Astrocyte of the spinal cord (primary cell): Measurements from ENCODE around the gene RPL3.

Source experiments
- DNase-seq: peaks from one replicate; pipeline ENCODE4 v3.0.0; 2011; ENCODE audit warnings: low read depth, low spot score
- H3K4me3 ChIP-seq: 2 replicates; pipeline ENCODE4 v1.5.1; 2011; ENCODE audit warnings: low read depth, mild to moderate bottlenecking, low read length, moderate library complexity
- CTCF ChIP-seq: IDR thresholded peaks from 2 replicates; pipeline ENCODE4 v1.5.1; 2012; ENCODE audit warnings: low read depth, mild to moderate bottlenecking, low read length, inconsistent platforms
- in situ Hi-C: cut with HindIII; loops from 2 replicates; pipeline ENCODE4 v1.10.0; 2017; ENCODE audit warnings: low sequenced_read_pairs

RPL3 gene

DNA sequence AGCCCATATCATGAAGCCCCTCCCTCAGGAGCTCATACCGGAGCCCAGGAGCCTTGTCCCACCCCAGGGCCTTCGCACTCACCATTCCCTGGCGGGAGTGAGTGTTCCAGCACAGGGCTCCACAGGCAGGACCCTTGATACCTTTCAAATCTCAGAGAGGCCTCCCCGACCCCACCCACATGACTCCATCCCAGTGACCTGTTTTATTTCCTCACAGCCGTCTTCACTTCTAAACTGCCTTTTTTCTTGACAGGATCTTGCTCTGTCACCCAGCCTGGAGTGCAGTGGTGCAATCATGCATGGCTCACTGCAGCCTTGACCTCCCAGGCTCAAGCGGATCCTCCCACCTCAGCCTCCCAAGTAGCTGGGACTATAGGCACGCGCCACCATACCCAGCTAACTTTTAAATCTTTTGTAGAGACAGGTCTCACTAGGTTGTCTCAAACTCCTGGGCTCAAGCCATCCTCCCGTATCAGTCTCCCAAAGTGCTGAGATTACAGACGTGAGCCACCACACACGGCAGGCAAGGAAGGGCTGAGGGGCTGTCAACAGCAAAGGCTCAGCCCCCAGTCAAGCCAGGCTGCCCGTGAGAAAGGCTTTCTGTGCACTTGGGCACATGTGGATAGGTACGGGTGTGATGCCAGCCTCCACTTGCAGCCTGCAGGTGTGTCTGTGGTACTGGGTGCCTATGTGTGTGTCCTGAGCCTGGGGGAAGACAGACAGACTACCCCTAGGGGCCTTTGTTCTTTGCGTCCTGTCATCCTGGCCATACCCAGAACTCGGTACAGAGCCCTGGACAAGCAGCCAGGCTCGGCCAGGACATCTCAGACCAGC is 9.3 kb downstream of the RPL3 start:
- TF ChIP-seq CTCF = no peak
- in situ Hi-C loops = no loop called here
- no peak overlapping the region for H3K4me3 ChIP-seq
- DNase-seq = no peak

DNA sequence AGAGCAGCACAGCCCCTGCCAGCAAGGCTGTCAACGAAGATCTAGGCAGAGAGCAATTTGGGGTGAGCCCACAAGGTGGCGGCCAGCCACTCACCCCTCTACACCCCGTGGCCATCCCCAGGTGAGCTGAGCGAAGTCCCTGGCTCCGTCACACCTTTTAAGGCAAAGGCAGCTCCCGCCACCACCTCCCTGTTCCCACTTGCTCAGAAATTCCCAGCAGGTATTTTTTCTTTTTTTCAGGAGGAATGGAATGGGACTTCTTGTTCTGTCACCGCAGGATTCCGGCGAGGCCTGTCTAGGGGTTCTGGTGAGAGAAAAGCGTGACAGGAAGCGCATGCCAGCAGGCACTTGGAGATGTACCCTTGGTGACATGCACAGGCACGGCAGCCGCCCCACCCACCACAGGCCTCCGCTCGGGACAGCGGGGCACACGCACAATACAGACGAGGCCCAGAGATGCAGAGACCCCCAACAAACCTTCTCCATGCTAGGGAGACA is 10.0 kb downstream of the RPL3 start:
- in situ Hi-C loops = no loop called here
- no peak overlapping the region for H3K4me3 ChIP-seq
- peak; percentile 20 for TF ChIP-seq CTCF
- no peak for DNase-seq

- H3K4me3 ChIP-seq = peak overlapping the region; percentile 5
- in situ Hi-C loops = no loop called here
- DNase-seq = peak; percentile 96
- TF ChIP-seq CTCF = peak; percentile 18
Observed at GRCh38 chr22:39308614-39309363, 10.6 kb downstream of the RPL3 start.

DNA sequence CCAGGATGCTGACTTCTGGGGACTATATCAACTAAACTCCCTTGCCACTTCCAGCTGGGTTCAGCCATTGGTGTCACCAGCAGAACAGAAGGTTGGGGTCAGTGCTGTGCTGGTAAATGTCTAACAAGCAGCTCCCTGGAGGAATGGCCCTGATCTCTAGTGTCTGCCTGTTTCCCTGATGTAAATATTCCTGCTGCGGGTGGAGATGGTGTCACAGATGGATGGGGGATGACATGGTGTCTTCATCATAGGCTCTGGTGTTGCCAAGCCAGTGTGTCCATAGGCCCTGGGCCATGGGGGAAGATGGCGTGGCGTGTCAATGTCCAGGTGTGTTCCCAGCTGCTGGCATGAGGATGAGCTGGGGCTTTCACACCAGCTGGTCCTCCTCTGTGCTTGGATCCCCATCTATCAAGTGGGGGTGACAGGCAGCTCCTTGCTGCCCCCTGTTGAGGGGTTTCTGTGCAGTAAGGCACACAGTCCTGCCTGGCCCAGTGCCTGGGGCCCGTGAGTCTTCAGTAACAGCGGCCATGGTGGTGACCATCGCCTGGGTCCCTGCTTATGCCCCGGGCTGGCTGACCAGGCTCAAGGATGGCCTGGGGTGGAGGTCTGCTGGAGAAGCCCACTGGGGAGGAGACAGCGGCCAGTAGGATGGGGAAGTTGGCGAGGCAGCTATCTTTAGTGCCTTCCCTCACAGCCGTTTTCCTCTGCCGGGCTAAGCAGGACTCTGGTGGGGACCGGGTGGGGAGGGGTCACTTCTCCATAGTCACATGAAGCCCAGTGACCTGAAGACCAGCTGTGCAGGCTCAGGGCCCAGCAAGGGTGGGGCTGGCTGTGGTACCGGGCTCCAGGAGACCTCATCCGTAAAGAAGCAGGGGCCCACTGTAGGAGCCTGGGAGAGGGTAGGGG is 12.7 kb downstream of the RPL3 start:
- H3K4me3 ChIP-seq = no peak overlapping the region
- DNase-seq = no peak
- TF ChIP-seq CTCF = peak; percentile 34
- in situ Hi-C loops = no loop called here

GRCh38 chr22:39303892-39304671 is 15.3 kb downstream of the RPL3 start:
- in situ Hi-C loops = no loop called here
- no peak for TF ChIP-seq CTCF
- DNase-seq = no peak
- H3K4me3 ChIP-seq = no peak overlapping the region
